ENCODE measurements around the gene VCY. TPM values are rescaled to one million over a fixed set of nuclear protein-coding genes. Genes with fewer than 3 reads are reported as not detected.
"Not testable (repeated sequence)": the region's sequence is repeated elsewhere in the genome, so short reads cannot be mapped to it uniquely, and the experiment has no call there.

The VCY gene
- total RNA-seq, result not detected

GRCh38 chrY:13986373-13986772, at the start of gene VCY:
TSS of gene VCY (minus strand) at chrY:13986473. CDS start at chrY:13986440, 33 bp downstream.
- DNase-seq; CTCF ChIA-PET; H3K27me3 Mint-ChIP-seq; ATAC-seq; H3K36me3 Mint-ChIP-seq; H3K9me3 Mint-ChIP-seq (ENCODE audit: low read depth); H3K4me3 Mint-ChIP-seq; H3K4me1 Mint-ChIP-seq; H3K27ac Mint-ChIP-seq: not testable (repeated sequence)

GRCh38 chrY:14030395-14030794, 44.1 kb upstream of the VCY start:
- H3K9me3 Mint-ChIP-seq (ENCODE audit: low read depth); H3K27me3 Mint-ChIP-seq; CTCF ChIA-PET; H3K27ac Mint-ChIP-seq; H3K4me1 Mint-ChIP-seq; H3K4me3 Mint-ChIP-seq; ATAC-seq; DNase-seq; H3K36me3 Mint-ChIP-seq: not testable (repeated sequence)

GRCh38 chrY:14011916-14012315, 25.6 kb upstream of the VCY start:
- CTCF ChIA-PET; H3K27ac Mint-ChIP-seq; H3K27me3 Mint-ChIP-seq; DNase-seq; H3K9me3 Mint-ChIP-seq (ENCODE audit: low read depth); H3K4me3 Mint-ChIP-seq; H3K36me3 Mint-ChIP-seq; ATAC-seq; H3K4me1 Mint-ChIP-seq: not testable (repeated sequence)

- H3K4me1 Mint-ChIP-seq; ATAC-seq; H3K4me3 Mint-ChIP-seq; DNase-seq; H3K27me3 Mint-ChIP-seq; H3K27ac Mint-ChIP-seq; H3K9me3 Mint-ChIP-seq (ENCODE audit: low read depth); H3K36me3 Mint-ChIP-seq; CTCF ChIA-PET: not testable (repeated sequence)
Measured at GRCh38 chrY:13942406-13942805, 43.9 kb downstream of the VCY start.

Other genes with a start within 250 kb of the VCY start
- gene VCY1B, start 69.8 kb upstream of the VCY start, total RNA-seq, result not detected

Data from activated CD8-positive, alpha-beta memory T cell treated with anti-CD3 and anti-CD28 coated beads, Interleukin-2, amount 10 ng/mL, durations not matched to agents 7 days and 5 days (primary cell).